H9 (cell line): ENCODE measurements around the gene BAIAP2. TPM values are rescaled to one million over a fixed set of nuclear protein-coding genes. Genes with fewer than 3 reads are reported as not detected.

Experiments used
- DNase-seq: peaks from one replicate; pipeline ENCODE4 v3.0.0-alpha.2; 2017
- H2AFZ ChIP-seq: one replicate; pipeline ENCODE4 v1.6.1; 2013; ENCODE audit warnings: mild to moderate bottlenecking, low read length, control low read depth, moderate library complexity
- H2AK5ac ChIP-seq: 2 replicates; pipeline ENCODE4 v1.6.1; 2013; ENCODE audit warnings: low read length, control low read depth, mixed read lengths; ENCODE audit not compliant: insufficient read length
- H2BK120ac ChIP-seq: one replicate; pipeline ENCODE4 v1.6.1; 2013; ENCODE audit warnings: low read depth, mild to moderate bottlenecking, low read length, control low read depth, inconsistent platforms; ENCODE audit not compliant: poor library complexity, severe bottlenecking
- H2BK12ac ChIP-seq: 2 replicates; pipeline ENCODE4 v1.6.1; 2013; ENCODE audit warnings: low read length, control low read depth, mixed read lengths, low read depth; ENCODE audit not compliant: insufficient read length
- H2BK15ac ChIP-seq: 2 replicates; pipeline ENCODE4 v1.6.1; 2013; ENCODE audit warnings: low read depth, low read length, control low read depth
- H2BK20ac ChIP-seq: one replicate; pipeline ENCODE4 v1.6.1; 2013; ENCODE audit warnings: low read depth, mild to moderate bottlenecking, low read length, control low read depth, inconsistent platforms; ENCODE audit not compliant: poor library complexity, severe bottlenecking
- H2BK5ac ChIP-seq: 2 replicates; pipeline ENCODE4 v1.6.1; 2013; ENCODE audit warnings: low read length, control low read depth, mixed read lengths; ENCODE audit not compliant: insufficient read length
- H3K14ac ChIP-seq: 2 replicates; pipeline ENCODE4 v1.6.1; 2013; ENCODE audit warnings: low read length, control low read depth; ENCODE audit not compliant: insufficient read depth
- H3K18ac ChIP-seq: 2 replicates; pipeline ENCODE4 v1.6.1; 2013; ENCODE audit warnings: low read depth, mild to moderate bottlenecking, mixed read lengths, low read length, control low read depth; ENCODE audit not compliant: insufficient read length
- H3K23ac ChIP-seq: 2 replicates; pipeline ENCODE4 v1.6.1; 2013; ENCODE audit warnings: low read length, control low read depth, mixed read lengths, low read depth; ENCODE audit not compliant: insufficient read length
- H3K23me2 ChIP-seq: 2 replicates; pipeline ENCODE4 v1.6.1; 2013; ENCODE audit warnings: low read depth, mild to moderate bottlenecking, mixed read lengths, low read length, control low read depth; ENCODE audit not compliant: insufficient read length, poor library complexity, severe bottlenecking
- H3K27ac ChIP-seq: 2 replicates; pipeline ENCODE4 v1.5.1; 2013; ENCODE audit warnings: low read length, control low read depth, mixed read lengths, low read depth; ENCODE audit not compliant: insufficient read length
- H3K27me3 ChIP-seq: 2 replicates; pipeline ENCODE4 v1.6.1; 2013; ENCODE audit warnings: low read length, control low read depth, inconsistent platforms; ENCODE audit not compliant: insufficient read depth
- H3K4ac ChIP-seq: 2 replicates; pipeline ENCODE4 v1.6.1; 2013; ENCODE audit warnings: low read depth, mild to moderate bottlenecking, control low read depth, inconsistent platforms, low read length, moderate library complexity
- H3K4me1 ChIP-seq: 2 replicates; pipeline ENCODE4 v1.6.1; 2013; ENCODE audit warnings: low read length, control low read depth, inconsistent platforms; ENCODE audit not compliant: insufficient read depth
- H3K4me2 ChIP-seq: 2 replicates; pipeline ENCODE4 v1.6.1; 2013; ENCODE audit warnings: low read length, control low read depth, mixed read lengths; ENCODE audit not compliant: insufficient read length, insufficient read depth
- H3K56ac ChIP-seq: 2 replicates; pipeline ENCODE4 v1.6.1; 2013; ENCODE audit warnings: low read depth, mild to moderate bottlenecking, mixed read lengths, low read length, control low read depth; ENCODE audit not compliant: insufficient read length
- H3K79me1 ChIP-seq: 2 replicates; pipeline ENCODE4 v1.6.1; 2013; ENCODE audit warnings: low read depth, mild to moderate bottlenecking, moderate library complexity, low read length, control low read depth, inconsistent platforms; ENCODE audit not compliant: insufficient read depth, poor library complexity, severe bottlenecking
- H3K79me2 ChIP-seq: 2 replicates; pipeline ENCODE4 v1.6.1; 2013; ENCODE audit warnings: low read length, control low read depth, inconsistent platforms; ENCODE audit not compliant: insufficient read depth
- H3K9ac ChIP-seq: 2 replicates; pipeline ENCODE4 v1.6.1; 2013; ENCODE audit warnings: low read length, control low read depth, mixed read lengths; ENCODE audit not compliant: insufficient read length; ENCODE audit errors: extremely low read depth
- H3K9me3 ChIP-seq: one replicate; pipeline ENCODE4 v1.6.1; 2013; ENCODE audit warnings: low read depth, low read length, inconsistent platforms; ENCODE audit not compliant: control insufficient read depth
- H3T11ph ChIP-seq: one replicate; pipeline ENCODE4 v1.6.1; 2013; ENCODE audit warnings: mild to moderate bottlenecking, low read length, control low read depth, inconsistent platforms
- H4K20me1 ChIP-seq: one replicate; pipeline ENCODE4 v1.6.1; 2013; ENCODE audit not compliant: control insufficient read depth, insufficient read length, insufficient read depth
- H4K5ac ChIP-seq: 2 replicates; pipeline ENCODE4 v1.6.1; 2013; ENCODE audit warnings: low read depth, mild to moderate bottlenecking, mixed read lengths, low read length, control low read depth; ENCODE audit not compliant: insufficient read length
- H4K8ac ChIP-seq: replicated peaks from 2 replicates; pipeline ENCODE4 v1.6.1; 2013; ENCODE audit warnings: low read length, control low read depth, mixed read lengths, low read depth; ENCODE audit not compliant: insufficient read length
- H4K91ac ChIP-seq: 2 replicates; pipeline ENCODE4 v1.6.1; 2013; ENCODE audit warnings: low read depth, mild to moderate bottlenecking, moderate library complexity, mixed read lengths, low read length, control low read depth; ENCODE audit not compliant: insufficient read length
- H3K27ac Mint-ChIP-seq, 3 experiments: 2 replicates in 2 of 3; 3 replicates in 1 of 3; pipeline ENCODE4 v1.8.0; 2020 to 2021; ENCODE audit warnings: mixed read lengths in 3 of 3, mild to moderate bottlenecking in 1 of 3, moderate library complexity in 1 of 3
- H3K27me3 Mint-ChIP-seq: 2 replicates; pipeline ENCODE4 v1.8.0; 2021; ENCODE audit warnings: low read depth, mild to moderate bottlenecking, moderate library complexity, mixed read lengths
- H3K36me3 Mint-ChIP-seq, 3 experiments: 2 replicates in 2 of 3; 3 replicates in 1 of 3; pipeline ENCODE4 v1.8.0; 2020 to 2021; ENCODE audit warnings: low read depth in 3 of 3, mixed read lengths in 3 of 3; ENCODE audit not compliant: insufficient read depth in 1 of 3
- H3K4me1 Mint-ChIP-seq, 2 experiments: 2 replicates each; pipeline ENCODE4 v1.8.0; 2020; ENCODE audit warnings: mixed read lengths in 2 of 2
- H3K4me3 Mint-ChIP-seq, 2 experiments: 2 replicates in 1 of 2; 3 replicates in 1 of 2; pipeline ENCODE4 v1.8.0; 2020 to 2021; ENCODE audit warnings: mild to moderate bottlenecking in 2 of 2, mixed read lengths in 2 of 2, moderate library complexity in 1 of 2
- H3K9me3 Mint-ChIP-seq, 2 experiments: 2 replicates in 1 of 2; 3 replicates in 1 of 2; pipeline ENCODE4 v1.8.0; 2020; ENCODE audit warnings: mild to moderate bottlenecking in 2 of 2, mixed read lengths in 2 of 2, moderate library complexity in 1 of 2
- WGBS: extraction: QIAGEN DNeasy Blood & Tissue Kit; methylation state at CpG from one replicate; pipeline ENCODE4 v1.1.7; 2013; ENCODE audit warnings: missing lambda C conversion rate, low lambda C conversion rate, mixed read lengths; ENCODE audit not compliant: insufficient read length; ENCODE audit errors: extremely low coverage; 5-methylcytosine and 5-hydroxymethylcytosine counted together
- total RNA-seq: library from RNA; stranded (reverse); gene quantifications from 2 replicates; pipeline ENCODE4 v1.2.1, GENCODE V29; 2021
- TF ChIP-seq, protein P1 (sequence below): fragments of 200-600 bp; sonication (generic); conservative IDR thresholded peaks from 3 replicates; pipeline ENCODE4 v1.8.0; 2021; ENCODE audit warnings: antibody characterized with exemption, mild to moderate bottlenecking

Gene BAIAP2
- total RNA-seq, 1 experiment from 2014 or later = 27.8 TPM

DNA sequence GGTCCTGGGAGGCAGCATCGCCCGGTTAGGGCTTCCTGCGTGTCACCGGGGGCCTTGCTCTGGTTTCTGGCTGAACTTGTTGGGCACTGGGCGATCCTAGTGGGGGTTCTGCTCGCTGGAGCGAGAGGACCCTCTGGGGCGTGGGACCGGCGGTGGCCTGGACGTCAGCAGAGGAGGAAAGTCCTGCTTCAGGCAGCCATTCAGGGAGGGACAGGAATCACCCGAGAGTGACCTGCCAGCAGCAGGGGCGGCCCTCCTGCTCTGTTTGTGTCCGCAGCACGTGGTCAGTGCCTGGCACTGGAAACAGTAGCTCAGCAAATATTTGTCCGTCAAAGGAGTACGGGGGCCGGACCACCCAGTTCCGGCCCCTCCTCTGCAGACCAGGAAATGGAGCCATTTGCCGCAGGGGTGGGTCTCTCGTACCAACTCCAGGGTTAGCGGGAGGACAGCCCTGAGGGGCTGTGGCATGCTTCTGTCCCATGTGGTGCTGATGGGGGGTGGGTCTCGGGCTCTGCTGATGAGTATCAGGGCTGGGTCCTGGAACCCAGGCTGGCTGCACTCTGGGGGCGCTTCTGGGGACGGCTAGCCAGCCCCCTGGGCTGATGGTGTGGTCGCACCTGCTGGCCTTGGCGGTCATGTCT lies 48.3 kb downstream of the BAIAP2 start:
- Mint-ChIP-seq H3K4me1 (peaks cover 5 to 10% of the 10 kb centered on the region in 2 experiments; a peak in 1 of 4 replicates), H3K27ac (peak overlapping the region in 2 of 3 experiments; percentile 75 to 95; a peak in 3 of 7 replicates), H3K4me3 (no peak overlapping the region), H3K36me3 (peaks cover 0 to 10% (median 8%) of the 10 kb centered on the region in 3 experiments; a peak in 3 of 7 replicates), H3K9me3 (no peaks in the 10 kb centered on the region), H3K27me3 (no peaks in the 10 kb centered on the region; the same call in 1 of the 2 replicates)
- H3K9me3 ChIP-seq = no peaks in the 10 kb centered on the region
- H3T11ph ChIP-seq = no peak overlapping the region
- no CpG with 5 or more reads among the region's 27 CpGs for WGBS
- H4K8ac ChIP-seq = no peak overlapping the region
- H3K23me2 ChIP-seq = no peaks in the 10 kb centered on the region
- H4K20me1 ChIP-seq = no peaks in the 10 kb centered on the region
- H3K9ac ChIP-seq = no peak overlapping the region
- no peak overlapping the region for H2BK12ac ChIP-seq
- H4K5ac ChIP-seq = no peak overlapping the region
- H2BK5ac ChIP-seq = no peak overlapping the region
- no peak overlapping the region for H3K18ac ChIP-seq
- DNase-seq = no peak
- no peaks in the 10 kb centered on the region for H3K79me1 ChIP-seq
- H2BK120ac ChIP-seq = no peak overlapping the region
- TF ChIP-seq, protein P1, sequence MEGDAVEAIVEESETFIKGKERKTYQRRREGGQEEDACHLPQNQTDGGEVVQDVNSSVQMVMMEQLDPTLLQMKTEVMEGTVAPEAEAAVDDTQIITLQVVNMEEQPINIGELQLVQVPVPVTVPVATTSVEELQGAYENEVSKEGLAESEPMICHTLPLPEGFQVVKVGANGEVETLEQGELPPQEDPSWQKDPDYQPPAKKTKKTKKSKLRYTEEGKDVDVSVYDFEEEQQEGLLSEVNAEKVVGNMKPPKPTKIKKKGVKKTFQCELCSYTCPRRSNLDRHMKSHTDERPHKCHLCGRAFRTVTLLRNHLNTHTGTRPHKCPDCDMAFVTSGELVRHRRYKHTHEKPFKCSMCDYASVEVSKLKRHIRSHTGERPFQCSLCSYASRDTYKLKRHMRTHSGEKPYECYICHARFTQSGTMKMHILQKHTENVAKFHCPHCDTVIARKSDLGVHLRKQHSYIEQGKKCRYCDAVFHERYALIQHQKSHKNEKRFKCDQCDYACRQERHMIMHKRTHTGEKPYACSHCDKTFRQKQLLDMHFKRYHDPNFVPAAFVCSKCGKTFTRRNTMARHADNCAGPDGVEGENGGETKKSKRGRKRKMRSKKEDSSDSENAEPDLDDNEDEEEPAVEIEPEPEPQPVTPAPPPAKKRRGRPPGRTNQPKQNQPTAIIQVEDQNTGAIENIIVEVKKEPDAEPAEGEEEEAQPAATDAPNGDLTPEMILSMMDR = no peak
- H3K4ac ChIP-seq = no peak overlapping the region
- H2AFZ ChIP-seq = no peak overlapping the region
- no peak overlapping the region for H3K14ac ChIP-seq
- H3K23ac ChIP-seq = no peak overlapping the region
- no peak overlapping the region for H4K91ac ChIP-seq
- no peak overlapping the region for H2BK15ac ChIP-seq
- no peaks in the 10 kb centered on the region for H3K79me2 ChIP-seq
- no peak overlapping the region for H3K4me2 ChIP-seq
- no peak overlapping the region for H3K56ac ChIP-seq
- no peaks in the 10 kb centered on the region for H3K4me1 ChIP-seq
- H2BK20ac ChIP-seq = no peak overlapping the region
- H3K27me3 ChIP-seq = no peaks in the 10 kb centered on the region
- no peak overlapping the region for H2AK5ac ChIP-seq
- H3K27ac ChIP-seq = no peak overlapping the region
